ENCODE data around the gene ZP1. TPM values are rescaled to one million over a fixed set of nuclear protein-coding genes. Genes with fewer than 3 reads are reported as not detected.
"Not testable (repeated sequence)": the region's sequence is repeated elsewhere in the genome, so short reads cannot be mapped to it uniquely, and the experiment has no call there.

ZP1 gene
- total RNA-seq, 1 experiment from 2014 or later: 4.6 TPM

DNA sequence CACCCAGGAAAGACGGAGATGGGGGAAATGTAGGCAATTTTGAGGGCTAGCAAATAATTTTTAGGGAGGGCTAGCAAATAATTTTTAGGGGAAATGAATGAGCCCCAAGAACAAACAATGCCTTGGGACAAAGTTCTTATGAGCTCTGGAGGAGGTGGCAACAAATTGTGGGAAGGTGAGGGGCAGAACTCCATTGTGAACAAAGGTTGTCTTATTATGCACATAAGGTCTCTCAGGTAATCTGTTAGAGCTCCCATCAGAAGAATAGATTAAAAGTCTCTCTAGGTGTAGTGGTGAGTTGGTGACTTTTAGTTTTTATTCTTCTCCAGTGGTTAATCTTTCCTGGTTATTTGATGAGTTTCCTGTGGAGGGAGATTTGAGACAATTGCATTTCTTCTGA, 41.5 kb downstream of the ZP1 start:
- DNase-seq (ENCODE audit: low read depth): no peak

DNA sequence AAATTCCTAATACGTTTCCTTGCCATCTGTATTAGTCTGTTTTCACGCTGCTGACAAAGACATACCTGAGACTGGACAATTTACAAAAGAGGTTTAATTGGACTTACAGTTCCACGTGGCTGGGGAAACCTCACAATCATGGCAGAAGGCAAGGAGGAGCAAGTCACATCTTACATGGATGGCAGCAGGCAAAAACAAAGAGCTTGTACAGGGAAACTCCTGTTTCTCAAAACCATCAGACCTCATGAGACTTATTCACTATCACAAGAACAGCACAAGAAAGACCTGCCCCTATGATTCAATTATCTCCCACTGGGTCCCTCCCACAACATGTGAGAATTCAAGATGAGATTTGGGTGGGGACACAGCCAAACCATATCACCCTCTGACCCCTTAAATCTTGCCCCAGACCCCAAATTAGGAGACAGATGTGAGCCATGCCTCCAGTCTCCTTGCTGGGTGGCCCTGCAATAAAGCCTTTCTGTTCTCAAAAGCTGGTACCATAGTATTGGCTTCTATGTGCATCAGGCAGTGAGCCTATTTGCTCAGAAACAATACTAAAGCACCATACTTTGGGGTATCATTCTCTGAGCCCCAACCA, 42.4 kb downstream of the ZP1 start:
- DNase-seq (ENCODE audit: low read depth): not testable (repeated sequence)

DNA sequence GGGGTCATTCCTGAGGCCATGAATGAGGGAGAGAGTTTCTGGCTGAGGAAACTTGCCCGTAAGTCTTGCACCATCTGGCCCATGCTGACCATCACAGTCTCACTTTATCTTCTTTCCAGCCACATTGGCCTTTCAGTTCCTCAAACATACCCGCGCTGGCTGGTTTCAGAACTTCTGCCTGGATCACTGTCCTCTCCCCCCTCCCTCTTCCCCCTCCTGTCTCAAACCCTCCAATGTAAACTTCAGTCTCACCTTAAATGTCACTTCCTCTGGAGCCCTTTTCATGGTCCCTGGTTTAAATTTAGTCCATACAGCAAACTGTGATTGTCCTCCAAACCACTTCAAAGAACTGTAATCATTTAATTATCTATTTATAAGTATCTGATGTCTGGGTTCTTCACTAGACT, 42.9 kb downstream of the ZP1 start:
- no peak for DNase-seq (ENCODE audit: low read depth)

GRCh38 chr11:60910711-60911380, 43.5 kb downstream of the ZP1 start:
- no peak for DNase-seq (ENCODE audit: low read depth)

DNA sequence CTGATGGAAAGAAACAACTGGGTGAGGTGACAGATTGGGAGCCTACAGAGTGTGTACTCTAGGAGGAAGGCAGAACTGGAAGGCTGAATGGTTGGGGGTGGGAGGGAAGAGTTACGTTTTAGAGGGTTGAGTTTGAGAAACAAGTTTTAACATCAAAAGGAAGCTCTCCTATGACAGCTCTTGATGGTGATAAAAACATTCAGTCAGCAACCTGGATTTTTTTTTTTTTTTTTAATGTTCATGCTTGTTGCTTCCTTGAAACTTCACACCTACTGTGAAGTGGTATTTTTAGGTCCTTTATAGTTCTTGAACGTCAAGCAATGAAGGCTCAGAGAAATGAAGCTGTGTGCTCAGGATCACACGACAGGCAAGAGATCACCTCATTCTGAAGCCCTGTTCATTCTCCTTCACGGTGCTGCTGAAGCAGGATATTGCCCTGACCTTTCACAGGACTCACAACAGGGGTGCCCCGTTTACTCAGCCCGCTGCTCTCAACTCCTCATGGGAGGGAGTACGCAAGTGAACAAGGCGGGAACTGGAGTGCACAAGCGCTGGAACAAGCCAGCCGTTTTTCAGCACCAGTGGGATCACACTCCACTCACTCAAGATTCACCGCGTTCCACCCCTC, 45.0 kb downstream of the ZP1 start:
- DNase-seq (ENCODE audit: low read depth): no peak

DNA sequence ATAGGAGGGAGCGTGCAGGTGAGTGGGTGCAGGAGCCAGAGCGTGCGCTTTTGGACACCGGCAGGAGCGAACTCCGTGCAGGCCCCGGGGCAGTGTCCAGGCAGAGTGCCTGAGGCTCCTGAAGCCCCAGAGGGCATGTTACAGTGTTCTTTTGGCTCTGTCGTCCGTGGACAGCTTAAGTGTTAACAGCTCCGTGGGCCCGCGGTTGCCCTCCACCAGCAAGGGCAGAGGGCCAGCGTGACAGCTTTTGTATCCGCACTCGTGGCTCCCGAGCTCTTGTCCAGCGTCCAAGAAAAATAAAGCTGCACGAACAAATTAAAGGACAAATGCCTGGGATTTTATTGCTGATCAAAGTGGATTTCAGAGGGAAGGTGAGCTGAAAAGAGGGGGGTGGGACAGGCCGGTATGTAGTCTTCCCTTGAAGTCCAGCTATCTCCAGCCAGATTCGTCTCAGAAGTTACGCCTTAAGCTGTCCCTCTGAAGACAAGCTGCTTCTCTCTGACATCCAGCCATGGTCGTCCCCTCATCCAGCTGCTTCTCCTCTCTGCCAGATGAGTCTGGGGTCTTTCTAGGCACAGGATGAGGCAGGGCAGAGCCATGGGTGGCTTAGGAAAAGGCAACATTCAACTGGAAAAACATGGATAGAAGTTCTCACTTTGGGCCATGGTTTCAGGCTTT, 45.6 kb downstream of the ZP1 start:
- no peak for DNase-seq (ENCODE audit: low read depth)

- DNase-seq (ENCODE audit: low read depth): peak; percentile 85
Measured at GRCh38 chr11:60913793-60914632, 46.7 kb downstream of the ZP1 start, which contains the start of gene TMEM109. Gene TMEM109 (plus strand): TSS chr11:60914158. CDS start chr11:60919694, 5,536 bp downstream.

DNA sequence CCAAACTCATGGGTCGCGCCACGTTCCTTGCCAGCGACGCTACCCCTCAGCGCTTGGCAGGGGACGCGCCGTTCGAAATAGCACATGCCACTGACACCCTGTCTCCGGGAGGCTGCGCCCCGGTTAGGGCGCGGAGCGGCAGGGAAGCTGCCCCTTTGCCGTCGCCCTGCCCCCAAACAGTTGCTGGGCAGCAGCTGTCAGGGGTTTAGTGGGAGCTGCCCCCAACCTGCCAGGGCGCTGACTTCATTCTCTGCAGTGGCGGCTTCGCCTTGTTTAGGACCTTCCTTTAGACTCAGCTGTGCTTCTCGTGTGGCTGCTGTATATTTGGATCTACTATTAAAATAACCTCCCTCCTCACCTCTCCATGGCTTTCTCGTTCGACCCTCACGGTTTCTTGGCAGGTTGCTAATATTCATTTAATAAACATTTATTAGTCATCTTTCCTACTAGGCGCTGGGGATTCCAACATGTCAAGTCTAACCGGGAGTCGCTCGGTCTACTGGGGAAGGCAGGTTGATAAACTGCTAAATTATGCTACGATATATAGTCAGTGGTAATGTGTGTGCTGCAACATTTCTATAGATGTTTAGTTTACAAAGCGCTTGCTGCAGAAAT, 47.4 kb downstream of the ZP1 start:
- DNase-seq (ENCODE audit: low read depth): no peak

GRCh38 chr11:60915248-60915914, 48.0 kb downstream of the ZP1 start:
- DNase-seq (ENCODE audit: low read depth): peak; percentile 72

DNA sequence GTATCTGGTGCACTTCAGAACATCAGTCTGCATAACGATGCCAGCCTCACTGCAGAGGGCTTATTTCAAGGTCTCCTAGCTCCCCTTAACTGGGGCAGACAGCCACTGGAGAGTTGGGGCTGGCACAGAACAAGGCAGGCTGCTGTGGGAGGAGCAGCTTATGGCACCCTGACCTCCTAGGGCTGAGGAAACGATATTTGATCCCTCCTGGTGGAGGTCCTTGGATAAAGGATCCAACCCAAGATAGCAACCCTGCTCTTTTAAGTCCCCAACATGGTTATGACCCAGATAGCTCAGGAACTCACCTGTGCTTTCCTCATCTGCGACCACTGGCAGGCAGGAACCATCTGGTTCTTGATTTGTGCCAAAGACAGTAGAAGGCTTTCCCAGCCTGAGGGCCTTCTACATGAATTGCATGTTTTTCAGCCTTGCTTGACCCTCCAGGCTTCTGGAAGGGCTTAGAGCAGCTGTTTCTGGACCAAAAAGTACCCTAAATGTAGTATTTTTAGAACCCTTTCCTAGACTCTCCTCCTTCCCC, 49.4 kb downstream of the ZP1 start:
- no peak for DNase-seq (ENCODE audit: low read depth)

DNA sequence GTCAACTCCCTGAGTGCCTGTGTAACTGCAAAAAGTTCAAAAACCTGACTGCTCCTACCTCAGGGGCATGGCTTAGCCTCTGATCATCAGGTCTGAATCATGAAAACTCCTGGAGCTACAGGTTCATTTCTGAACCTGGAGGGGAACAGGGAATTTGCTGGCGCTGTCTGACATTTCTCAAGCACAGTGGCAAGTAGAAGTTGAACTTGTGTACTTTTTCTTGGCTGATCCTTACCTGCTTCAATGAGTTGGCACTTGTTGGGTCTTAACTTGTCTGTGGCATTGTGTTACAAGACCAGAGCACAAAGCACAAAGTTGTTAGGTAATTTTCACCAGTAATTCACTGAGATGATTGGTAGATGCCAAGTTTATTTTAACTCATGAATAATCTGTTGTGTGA, 49.9 kb downstream of the ZP1 start:
- no peak for DNase-seq (ENCODE audit: low read depth)

GRCh38 chr11:60918251-60918938, 51.1 kb downstream of the ZP1 start:
- DNase-seq (ENCODE audit: low read depth): no peak

GRCh38 chr11:60918939-60919265, 51.6 kb downstream of the ZP1 start:
- peak; percentile 52 for DNase-seq (ENCODE audit: low read depth)

DNA sequence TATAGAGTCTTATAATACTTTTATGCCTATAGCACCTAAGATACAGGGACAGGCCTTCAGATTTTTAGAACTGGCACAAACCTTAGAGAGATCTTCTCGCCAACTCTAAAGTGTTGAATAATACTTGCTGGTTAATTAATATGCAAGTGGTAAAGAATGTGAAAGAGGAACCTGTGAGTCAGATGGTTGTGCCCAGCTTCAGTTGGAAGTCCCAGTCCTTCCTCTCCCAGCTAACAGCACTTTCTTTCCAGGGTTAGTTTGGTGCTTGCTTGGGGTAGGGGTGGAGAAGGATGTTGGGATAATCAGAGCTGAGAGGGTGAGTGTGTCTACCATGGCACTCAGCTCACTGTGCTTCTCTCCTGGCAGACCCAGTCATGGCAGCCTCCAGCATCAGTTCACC, 52.0 kb downstream of the ZP1 start:
- DNase-seq (ENCODE audit: low read depth): no peak

GRCh38 chr11:60919956-60920355, 52.6 kb downstream of the ZP1 start:
- DNase-seq (ENCODE audit: low read depth): no peak

- DNase-seq (ENCODE audit: low read depth): no peak
Measured at GRCh38 chr11:60921259-60921658, 53.9 kb downstream of the ZP1 start.

DNA sequence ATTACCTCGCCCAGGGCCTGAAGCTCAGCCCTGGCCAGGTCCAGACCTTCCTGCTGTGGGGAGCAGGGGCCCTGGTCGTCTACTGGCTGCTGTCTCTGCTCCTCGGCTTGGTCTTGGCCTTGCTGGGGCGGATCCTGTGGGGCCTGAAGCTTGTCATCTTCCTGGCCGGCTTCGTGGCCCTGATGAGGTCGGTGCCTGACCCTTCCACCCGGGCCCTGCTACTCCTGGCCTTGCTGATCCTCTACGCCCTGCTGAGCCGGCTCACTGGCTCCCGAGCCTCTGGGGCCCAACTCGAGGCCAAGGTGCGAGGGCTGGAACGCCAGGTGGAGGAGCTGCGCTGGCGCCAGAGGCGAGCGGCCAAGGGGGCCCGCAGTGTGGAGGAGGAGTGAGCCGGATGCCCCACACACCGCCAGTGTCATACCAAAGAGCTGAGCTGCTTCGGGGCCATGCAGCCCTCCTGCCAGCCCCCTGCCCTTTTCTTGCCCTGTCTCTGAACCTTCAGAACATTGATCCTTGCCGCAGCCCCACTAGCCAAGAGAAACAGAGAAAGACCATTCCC, 54.5 kb downstream of the ZP1 start:
- no peak for DNase-seq (ENCODE audit: low read depth)

DNA sequence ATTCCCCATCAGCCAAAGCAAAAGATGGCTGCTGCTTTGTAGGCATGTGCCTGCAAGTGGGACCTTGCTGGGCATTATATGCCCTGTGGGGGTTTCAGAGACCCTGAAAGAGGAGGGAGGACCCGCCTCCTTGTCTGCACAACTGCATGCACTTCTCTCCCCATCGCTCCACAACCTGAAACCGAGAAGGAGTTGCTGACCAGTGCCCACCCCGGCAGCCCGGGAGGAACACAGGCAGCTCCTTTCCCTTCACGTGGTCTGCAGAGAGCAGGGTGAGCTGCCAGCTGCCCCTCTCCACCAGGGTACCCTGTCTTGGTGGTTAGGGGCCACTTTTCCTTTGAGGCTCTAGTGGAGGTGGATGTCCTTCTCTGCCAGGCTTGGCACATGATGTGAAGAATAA, 55.6 kb downstream of the ZP1 start:
- no peak for DNase-seq (ENCODE audit: low read depth)

DNA sequence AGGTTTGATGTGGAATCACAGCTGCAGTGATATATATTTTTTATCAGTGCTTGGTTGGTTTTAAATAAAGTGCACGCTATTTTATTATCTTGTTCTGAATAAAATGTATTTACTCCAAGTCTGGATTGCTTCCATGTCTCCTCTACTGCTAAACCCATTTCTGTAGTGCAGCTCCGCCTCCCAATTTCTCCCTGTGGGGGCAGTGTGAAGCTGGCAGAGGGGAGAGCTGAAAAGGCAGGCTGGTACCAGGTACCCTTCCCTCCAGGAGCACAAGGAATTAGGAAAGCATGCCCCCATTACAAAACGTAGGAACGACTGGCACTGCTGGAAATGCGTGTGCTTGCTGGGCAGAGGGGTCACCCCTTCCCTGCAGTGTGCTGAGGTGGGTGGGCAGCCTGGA, 56.0 kb downstream of the ZP1 start:
- DNase-seq (ENCODE audit: low read depth): no peak

- DNase-seq (ENCODE audit: low read depth): no peak
Measured at GRCh38 chr11:60923800-60924109, 56.4 kb downstream of the ZP1 start.

Data from RPMI7951 (cell line).